Adrenal gland (tissue), 5 donors: ENCODE data around the gene STRN3.

Experiments used
- CTCF ChIP-seq, 6 experiments: fragments of 450-650 bp in 4 of 6; fragments of 200-600 bp in 2 of 6; sonication (generic) in 1 of 6; IDR thresholded peaks; 1 replicate in 5 of 6; 2 replicates in 1 of 6; pipeline versions ENCODE4 v1.5.1 to v1.8.0; 2016 to 2021; ENCODE audit warnings: antibody characterized with exemption in 6 of 6, mild to moderate bottlenecking in 2 of 6, moderate library complexity in 1 of 6
- POLR2A ChIP-seq, 2 donors: fragments of 450-650 bp; IDR thresholded peaks; one replicate each; pipeline ENCODE4 v1.6.1; 2017; ENCODE audit warnings: antibody characterized with exemption in 2 of 2, mild to moderate bottlenecking in 2 of 2, moderate library complexity in 1 of 2
- donor health status: DM: no; HTN: no; CAD: no.

GRCh38 chr14:30874999-30875787 is 151.0 kb downstream of the STRN3 start:
- TF ChIP-seq CTCF (IDR thresholded peaks at IDR 0.05) (no peak), POLR2A (IDR thresholded peaks at IDR 0.05) (no peak)
